Endothelial cell of umbilical vein (primary cell): ENCODE results near the gene PRPF8. TPM values are rescaled to one million over a fixed set of nuclear protein-coding genes. Genes with fewer than 3 reads are reported as not detected.

Experiments used
- BruUV-seq: library from RNA; stranded (reverse); fragments of 400-500 nt; replicated peaks from 2 replicates; lab custom pipeline; 2021; lab: Mats Ljungman, UMichigan
- CTCF ChIA-PET: fragments of 300-600, 350-600 bp; sonication (Branson Sonifier 250); formaldehyde crosslinking; loops from one replicate; lab custom pipeline; 2021; ENCODE audit warnings: antibody characterized with exemption, inconsistent platforms; lab: Charles Lee
- POLR2A ChIA-PET: fragments of 300-600, 350-600 bp; sonication (Branson Sonifier 250); formaldehyde crosslinking; loops from one replicate; lab custom pipeline; 2021; ENCODE audit warnings: antibody characterized with exemption, inconsistent platforms; lab: Charles Lee
- DNase-seq: peaks from one replicate; pipeline ENCODE4 v3.0.0-alpha.2; 2011; ENCODE audit warnings: low read depth, low spot score
- FAIRE-seq: peaks from 2 replicates; lab custom pipeline; 2011; peaks lifted over from hg19 to GRCh38; lab: Jason Lieb, UNC
- H2AFZ ChIP-seq: 2 replicates; pipeline ENCODE4 v1.6.0; 2012; ENCODE audit warnings: low read depth, low read length, control low read depth, inconsistent platforms
- H3K27ac ChIP-seq: 2 replicates; pipeline ENCODE4 v1.5.1; 2011; ENCODE audit warnings: low read depth, mild to moderate bottlenecking, control low read depth, low read length, moderate library complexity; ENCODE audit not compliant: insufficient read depth
- H3K27me3 ChIP-seq, 2 experiments: 2 replicates each; pipeline versions ENCODE4 v1.6.0 to v1.6.1; 2011; ENCODE audit warnings: low read length in 2 of 2, mixed read lengths in 1 of 2; ENCODE audit not compliant: control insufficient read depth in 2 of 2, insufficient read depth in 2 of 2
- H3K36me3 ChIP-seq, 2 experiments: 2 replicates in 1 of 2; 3 replicates in 1 of 2; pipeline ENCODE4 v1.5.1; 2011; ENCODE audit warnings: low read length in 2 of 2, mild to moderate bottlenecking in 1 of 2, moderate library complexity in 1 of 2; ENCODE audit not compliant: control insufficient read depth in 2 of 2, insufficient read depth in 2 of 2; ENCODE audit errors: extremely low read depth in 1 of 2
- H3K4me1 ChIP-seq: 3 replicates; pipeline ENCODE4 v1.5.1; 2011; ENCODE audit warnings: mild to moderate bottlenecking, low read length; ENCODE audit not compliant: control insufficient read depth, insufficient read depth; ENCODE audit errors: extremely low read depth
- H3K4me2 ChIP-seq: 2 replicates; pipeline ENCODE4 v1.6.1; 2011; ENCODE audit warnings: low read length, control low read depth, mixed read lengths; ENCODE audit not compliant: insufficient read depth
- H3K4me3 ChIP-seq, 3 experiments: fragments of 200-600 bp in 1 of 3; sonication (generic), shearing (Covaris generic) in 1 of 3; replicated peaks in 1 of 3; 2 replicates each; pipeline ENCODE4 v1.5.1; 2011 to 2016; ENCODE audit warnings: control low read depth in 3 of 3, low read length in 3 of 3, mild to moderate bottlenecking in 2 of 3, inconsistent platforms in 1 of 3, low read depth in 1 of 3, moderate library complexity in 1 of 3; ENCODE audit not compliant: insufficient read depth in 1 of 3
- H3K79me2 ChIP-seq: 2 replicates; pipeline ENCODE4 v1.6.0; 2012; ENCODE audit warnings: low read length, inconsistent platforms; ENCODE audit not compliant: control insufficient read depth, insufficient read depth
- H3K9ac ChIP-seq: replicated peaks from 2 replicates; pipeline ENCODE3; 2011; ENCODE audit warnings: low read length, control low read depth; ENCODE audit not compliant: insufficient read depth; ENCODE audit errors: extremely low read depth
- H3K9me1 ChIP-seq: replicated peaks from 3 replicates; pipeline ENCODE4 v1.6.0; 2011; ENCODE audit warnings: mild to moderate bottlenecking, low read length; ENCODE audit not compliant: control insufficient read depth, insufficient read depth; ENCODE audit errors: extremely low read depth
- H3K9me3 ChIP-seq: replicated peaks from 2 replicates; pipeline ENCODE4 v1.5.1; 2012; ENCODE audit warnings: low read length, inconsistent platforms; ENCODE audit not compliant: control insufficient read depth, insufficient read depth
- H4K20me1 ChIP-seq: replicated peaks from 2 replicates; pipeline ENCODE3; 2011; ENCODE audit warnings: mild to moderate bottlenecking, low read length; ENCODE audit not compliant: control insufficient read depth, insufficient read depth; ENCODE audit errors: extremely low read depth
- CTCF ChIP-seq, 2 donors: IDR thresholded peaks; 1 replicate in 1 of 2; 2 replicates in 1 of 2; pipeline ENCODE4 v1.5.1; 2011; ENCODE audit warnings: low read length in 2 of 2, mild to moderate bottlenecking in 2 of 2, moderate library complexity in 2 of 2, control low read depth in 1 of 2, inconsistent platforms in 1 of 2, low read depth in 1 of 2; ENCODE audit not compliant: insufficient read depth in 1 of 2; ENCODE audit errors: extremely low read depth in 1 of 2
- EZH2 ChIP-seq: IDR thresholded peaks from 2 replicates; pipeline ENCODE4 v1.6.1; 2012; ENCODE audit warnings: borderline replicate concordance, low read depth, mild to moderate bottlenecking, moderate library complexity, low read length, inconsistent platforms; ENCODE audit not compliant: severe bottlenecking
- GATA2 ChIP-seq: IDR thresholded peaks from 2 replicates; pipeline ENCODE4 v1.7.0; 2011; ENCODE audit warnings: low read depth, mild to moderate bottlenecking, moderate library complexity, mixed read lengths, low read length; ENCODE audit not compliant: insufficient read length, insufficient read depth
- JUN ChIP-seq: IDR thresholded peaks from 2 replicates; pipeline ENCODE4 v1.6.1; 2011; ENCODE audit warnings: borderline replicate concordance, low read depth; ENCODE audit not compliant: insufficient read length, insufficient read depth
- MAX ChIP-seq: IDR thresholded peaks from 2 replicates; pipeline ENCODE4 v1.6.1; 2011; ENCODE audit not compliant: insufficient read depth, insufficient read length
- MYC ChIP-seq: IDR thresholded peaks from one replicate; pipeline ENCODE4 v1.6.1; 2011; ENCODE audit warnings: mild to moderate bottlenecking, low read depth, low read length
- POLR2A ChIP-seq: IDR thresholded peaks from 2 replicates; pipeline ENCODE4 v1.6.1; 2012; ENCODE audit warnings: low read depth, mild to moderate bottlenecking, control low read depth, low read length
- POLR2AphosphoS5 ChIP-seq: IDR thresholded peaks from 2 replicates; pipeline ENCODE4 v1.6.1; 2012; ENCODE audit warnings: low read depth, mild to moderate bottlenecking, control low read depth, low read length, moderate library complexity; ENCODE audit not compliant: insufficient read depth
- dilution Hi-C: fragments of 300-500 bp; cut with MboI; formaldehyde crosslinking; loops from one replicate; pipeline ENCODE4 v1.15.0; 2019; ENCODE audit warnings: low sequenced_read_pairs; ENCODE audit not compliant: extremely low pct_ligation_motif_present
- intact Hi-C: fragments of 100-400 bp; cut with micrococcal nuclease; formaldehyde crosslinking; loops from one replicate; pipeline ENCODE4 v1.10.0; 2022
- polyA plus RNA-seq, 4 experiments: library from polyadenylated mRNA; depleted of rRNA in 3 of 4; stranded (reverse) in 3 of 4; unstranded in 1 of 4; fragments of >200 nt; gene quantifications; 2 replicates each; pipeline versions ENCODE4 v1.2.1 to v1.2.3, GENCODE V29; 2011 to 2012; ENCODE audit warnings: missing spikeins in 1 of 4
- total RNA-seq: library from RNA; stranded (reverse); gene quantifications from 2 replicates; pipeline ENCODE4 v1.2.3, GENCODE V29; 2021

PRPF8 gene
- total and polyA plus RNA-seq, 2 donors (not counting 3 experiments of a cell fraction or from before 2014, with no cell fraction given), result 215 to 301 TPM

GRCh38 chr17:1651559-1651844 is 33.2 kb downstream of the PRPF8 start:
- Histone ChIP-seq H3K27ac (no peak overlapping the region), H3K4me1 (peaks cover 19% of the 10 kb centered on the region), H3K9me1 (no peaks in the 10 kb centered on the region), H3K27me3 (no peaks in the 10 kb centered on the region), H3K9me3 (no peaks in the 10 kb centered on the region), H3K79me2 (no peaks in the 10 kb centered on the region), H4K20me1 (no peaks in the 10 kb centered on the region), H3K9ac (no peak overlapping the region), H3K36me3 (peaks cover 34 to 44% of the 10 kb centered on the region in 2 experiments), H3K4me2 (no peak overlapping the region), H2AFZ (no peak overlapping the region), H3K4me3 (no peak overlapping the region)
- ChIA-PET POLR2A (interaction anchor here (0.6 kb wide), 1 partner anchor 171 kb away, joined by 6 read pairs; no protein-coding TSS in a partner anchor), CTCF (interaction anchor here (1.3 to 1.4 kb wide), 3 partner anchors 17 to 392 kb away, joined by 3 to 5 read pairs (median 4); no protein-coding TSS in a partner anchor)
- BruUV-seq, result no TSS peak
- FAIRE-seq (no peak), DNase-seq (no peak)
- intact Hi-C loops (no loop called here), dilution Hi-C loops (no loop called here)
- TF ChIP-seq MAX (no peak), POLR2A (no peak), CTCF (IDR thresholded peaks at IDR 0.05; ENCODE audit: extremely low read depth in 1 of 2, insufficient read depth in 1 of 2, low read depth in 1 of 2, low read length in 2 of 2) (no peak), JUN (no peak), MYC (no peak), EZH2 (no peak), GATA2 (no peak), POLR2AphosphoS5 (no peak)
